ENCODE results near the gene IL1R2. TPM values are rescaled to one million over a fixed set of nuclear protein-coding genes. Genes with fewer than 3 reads are reported as not detected.
"Not testable (repeated sequence)": the region's sequence is repeated elsewhere in the genome, so short reads cannot be mapped to it uniquely, and the experiment has no call there.

Gene IL1R2
- total RNA-seq, 1 donor from 2014 or later: not detected

DNA sequence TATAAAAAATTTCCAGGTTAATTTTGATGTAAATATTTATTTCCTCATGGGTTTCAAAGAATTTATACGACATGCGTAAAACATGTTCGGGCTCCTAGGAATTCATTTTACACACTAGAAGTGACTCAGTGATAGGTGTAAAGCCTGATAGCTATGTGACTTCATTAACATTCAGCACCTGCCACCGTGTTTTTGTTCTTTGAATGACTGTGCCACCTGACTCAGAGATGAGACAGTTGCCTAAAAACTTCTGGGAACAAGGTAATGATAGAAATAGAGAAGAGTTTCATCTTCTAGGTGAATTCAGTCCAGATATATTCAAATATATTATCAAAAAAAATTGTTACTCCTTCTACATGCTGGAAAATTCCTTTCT is 10.0 kb downstream of the IL1R2 start:
- Mint-ChIP-seq H3K27ac (ENCODE audit: unreplicated experiment) (no peak overlapping the region), H3K4me1 (ENCODE audit: low read depth, unreplicated experiment) (no peaks in the 10 kb centered on the region), H3K9me3 (ENCODE audit: unreplicated experiment) (no peaks in the 10 kb centered on the region), H3K36me3 (ENCODE audit: unreplicated experiment) (no peaks in the 10 kb centered on the region), H3K27me3 (ENCODE audit: unreplicated experiment) (no peaks in the 10 kb centered on the region), H3K4me3 (ENCODE audit: unreplicated experiment) (no peak overlapping the region)
- DNase-seq: no peak
- TF ChIP-seq, protein P1, sequence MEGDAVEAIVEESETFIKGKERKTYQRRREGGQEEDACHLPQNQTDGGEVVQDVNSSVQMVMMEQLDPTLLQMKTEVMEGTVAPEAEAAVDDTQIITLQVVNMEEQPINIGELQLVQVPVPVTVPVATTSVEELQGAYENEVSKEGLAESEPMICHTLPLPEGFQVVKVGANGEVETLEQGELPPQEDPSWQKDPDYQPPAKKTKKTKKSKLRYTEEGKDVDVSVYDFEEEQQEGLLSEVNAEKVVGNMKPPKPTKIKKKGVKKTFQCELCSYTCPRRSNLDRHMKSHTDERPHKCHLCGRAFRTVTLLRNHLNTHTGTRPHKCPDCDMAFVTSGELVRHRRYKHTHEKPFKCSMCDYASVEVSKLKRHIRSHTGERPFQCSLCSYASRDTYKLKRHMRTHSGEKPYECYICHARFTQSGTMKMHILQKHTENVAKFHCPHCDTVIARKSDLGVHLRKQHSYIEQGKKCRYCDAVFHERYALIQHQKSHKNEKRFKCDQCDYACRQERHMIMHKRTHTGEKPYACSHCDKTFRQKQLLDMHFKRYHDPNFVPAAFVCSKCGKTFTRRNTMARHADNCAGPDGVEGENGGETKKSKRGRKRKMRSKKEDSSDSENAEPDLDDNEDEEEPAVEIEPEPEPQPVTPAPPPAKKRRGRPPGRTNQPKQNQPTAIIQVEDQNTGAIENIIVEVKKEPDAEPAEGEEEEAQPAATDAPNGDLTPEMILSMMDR (IDR thresholded peaks at IDR 0.05; ENCODE audit: partially characterized antibody, unreplicated experiment): no peak

DNA sequence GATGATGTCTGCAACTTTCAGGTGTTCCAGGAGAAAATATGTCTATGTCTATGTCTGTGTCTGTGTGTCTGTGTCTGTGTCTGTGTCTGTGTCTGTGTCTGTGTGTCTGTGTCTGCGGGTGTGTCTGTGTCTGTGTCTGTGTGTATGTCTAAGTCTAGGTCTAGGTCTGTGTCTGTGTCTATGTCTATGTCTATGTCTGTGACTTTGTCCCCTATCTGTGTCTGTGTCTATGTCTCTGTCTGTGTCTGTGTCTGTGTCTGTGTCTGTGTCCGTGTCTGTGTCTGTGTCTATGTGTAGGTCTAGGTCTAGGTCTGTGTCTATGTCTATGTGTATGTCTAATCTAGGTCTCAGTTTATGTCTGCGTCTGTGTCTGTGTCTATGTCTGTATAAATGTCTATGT is 10.5 kb downstream of the IL1R2 start:
- no peak overlapping the region for H3K27ac Mint-ChIP-seq (ENCODE audit: unreplicated experiment)
- TF ChIP-seq, protein P1 (IDR thresholded peaks at IDR 0.05; ENCODE audit: partially characterized antibody, unreplicated experiment): no peak
- no peaks in the 10 kb centered on the region for H3K4me1 Mint-ChIP-seq (ENCODE audit: low read depth, unreplicated experiment)
- no peaks in the 10 kb centered on the region for H3K9me3 Mint-ChIP-seq (ENCODE audit: unreplicated experiment)
- no peaks in the 10 kb centered on the region for H3K27me3 Mint-ChIP-seq (ENCODE audit: unreplicated experiment)
- no peak overlapping the region for H3K4me3 Mint-ChIP-seq (ENCODE audit: unreplicated experiment)
- H3K36me3 Mint-ChIP-seq (ENCODE audit: unreplicated experiment): no peaks in the 10 kb centered on the region
- no peak for DNase-seq

DNA sequence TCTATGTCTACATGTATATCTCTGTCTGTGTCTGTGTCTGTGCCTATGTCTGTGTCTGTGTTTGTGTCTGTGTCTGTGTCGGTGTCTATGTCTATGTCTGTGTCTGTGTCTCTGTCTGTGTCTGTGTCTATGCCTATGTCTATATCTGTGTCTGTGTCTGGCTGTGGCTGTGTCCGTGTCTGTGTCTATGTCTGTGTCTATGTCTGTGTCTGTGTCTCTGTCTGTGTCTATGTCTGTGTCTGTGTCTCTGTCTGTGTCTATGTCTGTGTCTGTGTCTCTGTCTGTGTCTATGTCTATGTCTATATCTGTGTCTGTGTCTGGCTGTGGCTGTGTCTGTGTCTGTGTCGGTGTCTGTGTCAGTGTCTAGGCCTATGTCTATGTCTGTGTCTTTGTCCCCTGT is 11.1 kb downstream of the IL1R2 start:
- H3K27me3 Mint-ChIP-seq (ENCODE audit: unreplicated experiment); H3K27ac Mint-ChIP-seq (ENCODE audit: unreplicated experiment); H3K9me3 Mint-ChIP-seq (ENCODE audit: unreplicated experiment); H3K4me3 Mint-ChIP-seq (ENCODE audit: unreplicated experiment); H3K4me1 Mint-ChIP-seq (ENCODE audit: low read depth, unreplicated experiment); DNase-seq; H3K36me3 Mint-ChIP-seq (ENCODE audit: unreplicated experiment): not testable (repeated sequence)

DNA sequence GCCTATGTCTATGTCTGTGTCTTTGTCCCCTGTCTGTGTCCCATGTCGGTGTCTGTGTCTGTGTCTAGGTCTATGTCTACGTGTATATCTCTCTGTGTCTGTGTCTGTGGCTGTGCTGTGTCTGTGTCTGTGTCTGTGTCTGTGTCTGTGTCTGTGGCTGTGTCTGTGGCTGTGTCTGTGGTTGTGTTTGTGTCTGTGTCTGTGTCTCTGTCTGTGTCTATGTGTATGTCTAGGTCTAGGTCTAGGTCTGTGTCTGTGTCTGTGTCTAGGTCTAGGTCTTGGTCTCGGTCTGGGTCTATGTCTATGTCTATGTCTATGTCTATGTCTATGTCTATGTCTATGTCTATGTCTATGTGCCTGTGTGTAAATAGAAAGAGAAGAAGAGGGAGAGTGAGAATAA is 11.9 kb downstream of the IL1R2 start:
- no peaks in the 10 kb centered on the region for H3K4me1 Mint-ChIP-seq (ENCODE audit: low read depth, unreplicated experiment)
- H3K9me3 Mint-ChIP-seq (ENCODE audit: unreplicated experiment): no peaks in the 10 kb centered on the region
- H3K4me3 Mint-ChIP-seq (ENCODE audit: unreplicated experiment): no peak overlapping the region
- no peaks in the 10 kb centered on the region for H3K36me3 Mint-ChIP-seq (ENCODE audit: unreplicated experiment)
- H3K27ac Mint-ChIP-seq (ENCODE audit: unreplicated experiment): no peak overlapping the region
- peaks cover 3% of the 10 kb centered on the region for H3K27me3 Mint-ChIP-seq (ENCODE audit: unreplicated experiment)
- no peak for DNase-seq
- TF ChIP-seq, protein P1 (IDR thresholded peaks at IDR 0.05; ENCODE audit: partially characterized antibody, unreplicated experiment): no peak

DNA sequence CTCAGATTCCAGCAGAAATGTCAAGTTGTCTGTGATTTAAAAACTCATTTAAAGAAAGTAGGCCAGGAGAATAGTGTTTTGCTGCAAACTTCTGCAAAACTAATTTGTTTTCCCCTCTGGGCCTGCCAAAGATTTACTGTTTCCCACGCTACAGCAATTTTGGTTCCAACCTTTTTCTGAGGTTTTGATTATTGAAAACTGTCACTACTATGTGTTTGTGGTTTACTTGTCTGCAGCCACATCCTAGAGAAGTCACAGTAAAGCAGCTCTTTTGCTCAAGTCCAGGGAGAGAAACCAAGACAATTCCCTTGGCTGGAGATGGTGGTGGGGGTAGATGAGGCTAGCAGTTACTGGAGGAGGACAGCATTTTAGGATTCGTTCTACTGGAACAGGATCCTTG is 12.8 kb downstream of the IL1R2 start:
- TF ChIP-seq, protein P1 (IDR thresholded peaks at IDR 0.05; ENCODE audit: partially characterized antibody, unreplicated experiment): no peak
- no peak overlapping the region for H3K4me3 Mint-ChIP-seq (ENCODE audit: unreplicated experiment)
- H3K27ac Mint-ChIP-seq (ENCODE audit: unreplicated experiment): no peak overlapping the region
- peaks cover 3% of the 10 kb centered on the region for H3K27me3 Mint-ChIP-seq (ENCODE audit: unreplicated experiment)
- H3K9me3 Mint-ChIP-seq (ENCODE audit: unreplicated experiment): no peaks in the 10 kb centered on the region
- H3K36me3 Mint-ChIP-seq (ENCODE audit: unreplicated experiment): no peaks in the 10 kb centered on the region
- H3K4me1 Mint-ChIP-seq (ENCODE audit: low read depth, unreplicated experiment): no peaks in the 10 kb centered on the region
- no peak for DNase-seq

DNA sequence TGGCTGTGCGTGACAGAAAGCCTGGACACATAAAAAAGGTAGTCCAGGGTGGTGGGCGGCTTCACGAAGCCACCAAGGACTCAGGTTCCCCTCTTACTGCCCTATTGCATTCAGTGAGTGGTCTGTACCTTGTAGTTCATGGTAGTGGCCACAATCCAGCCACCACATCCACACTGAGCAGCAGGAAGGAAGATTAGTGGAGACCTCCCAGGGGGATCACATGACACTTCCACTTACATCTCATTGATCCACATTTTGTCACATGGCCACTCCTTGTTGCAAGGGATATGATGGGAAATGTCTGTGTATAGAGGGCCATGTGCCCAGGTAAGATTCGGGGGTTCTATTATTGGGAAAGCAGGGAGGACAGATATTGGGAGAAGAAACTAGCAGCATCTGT is 13.7 kb downstream of the IL1R2 start:
- TF ChIP-seq, protein P1 (IDR thresholded peaks at IDR 0.05; ENCODE audit: partially characterized antibody, unreplicated experiment): no peak
- DNase-seq: no peak
- Mint-ChIP-seq H3K27ac (ENCODE audit: unreplicated experiment) (no peak overlapping the region), H3K36me3 (ENCODE audit: unreplicated experiment) (no peaks in the 10 kb centered on the region), H3K9me3 (ENCODE audit: unreplicated experiment) (no peaks in the 10 kb centered on the region), H3K27me3 (ENCODE audit: unreplicated experiment) (peaks cover 3% of the 10 kb centered on the region), H3K4me1 (ENCODE audit: low read depth, unreplicated experiment) (no peaks in the 10 kb centered on the region), H3K4me3 (ENCODE audit: unreplicated experiment) (no peak overlapping the region)
